NCI-H460 (cell line): Measurements from ENCODE around the gene C11orf21. TPM values are rescaled to one million over a fixed set of nuclear protein-coding genes. Genes with fewer than 3 reads are reported as not detected.
"Not testable (repeated sequence)": the region's sequence is repeated elsewhere in the genome, so short reads cannot be mapped to it uniquely, and the experiment has no call there.

Experiments used
- DNase-seq: peaks from one replicate; pipeline ENCODE4 v3.0.0-alpha.2; 2016; ENCODE audit warnings: low read depth; ENCODE audit errors: extremely low read depth
- polyA plus RNA-seq: library from polyadenylated mRNA; depleted of rRNA; stranded (reverse); fragments of >200 nt; gene quantifications from 2 replicates; pipeline ENCODE4 v1.2.3, GENCODE V29; 2014; cell fraction: nucleus; rRNA removed
- total RNA-seq: library from RNA; depleted of rRNA; stranded (reverse); fragments of >200 nt; shearing (Covaris generic); gene quantifications from 2 replicates; pipeline ENCODE4 v1.2.3, GENCODE V29; 2014; rRNA removed

Gene C11orf21
- not detected in 2 replicates for total RNA-seq
- polyA plus RNA-seq: not detected in 2 replicates

DNA sequence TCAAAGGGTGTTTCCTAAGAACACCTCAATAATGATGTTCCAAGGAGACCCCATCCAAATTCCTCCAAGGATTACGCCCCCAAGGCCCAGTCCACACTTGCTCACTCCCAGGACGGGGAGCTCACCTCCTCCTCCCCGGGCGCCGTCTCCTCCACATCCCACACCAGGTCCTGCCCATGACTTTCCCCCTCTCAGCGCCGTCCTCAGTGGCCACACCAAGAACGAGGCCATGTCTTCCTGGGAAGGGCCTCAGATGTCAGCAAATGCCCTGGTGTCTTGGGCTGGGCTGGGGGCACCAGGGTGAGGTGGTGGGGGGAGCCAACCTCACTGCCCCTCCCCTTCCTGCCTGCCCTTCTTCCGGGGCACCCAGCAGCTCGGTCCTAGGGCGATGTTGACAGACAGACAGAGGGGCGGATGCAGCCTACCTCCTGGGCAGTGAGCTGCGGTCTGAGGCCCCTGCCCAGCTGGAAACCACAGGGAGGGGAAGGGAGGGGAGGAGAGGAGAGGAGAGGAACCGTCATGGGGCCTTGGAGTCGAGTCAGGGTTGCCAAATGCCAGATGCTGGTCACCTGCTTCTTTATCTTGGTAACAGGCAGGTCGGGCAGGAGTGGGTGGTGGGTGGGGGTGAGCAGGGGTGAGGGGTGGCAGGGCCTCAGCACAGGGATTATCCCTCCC lies at the start of gene C11orf21, which contains the start of gene TSPAN32:
Gene C11orf21, minus strand, starts transcription at position 288 of the 675 bp plus-strand sequence. Its CDS starts 110 bp downstream, at position 178.
Gene TSPAN32, plus strand, starts transcription at position 383 of the 675 bp plus-strand sequence. Its CDS starts 137 bp downstream, at position 520.
- DNase-seq: no peak

DNA sequence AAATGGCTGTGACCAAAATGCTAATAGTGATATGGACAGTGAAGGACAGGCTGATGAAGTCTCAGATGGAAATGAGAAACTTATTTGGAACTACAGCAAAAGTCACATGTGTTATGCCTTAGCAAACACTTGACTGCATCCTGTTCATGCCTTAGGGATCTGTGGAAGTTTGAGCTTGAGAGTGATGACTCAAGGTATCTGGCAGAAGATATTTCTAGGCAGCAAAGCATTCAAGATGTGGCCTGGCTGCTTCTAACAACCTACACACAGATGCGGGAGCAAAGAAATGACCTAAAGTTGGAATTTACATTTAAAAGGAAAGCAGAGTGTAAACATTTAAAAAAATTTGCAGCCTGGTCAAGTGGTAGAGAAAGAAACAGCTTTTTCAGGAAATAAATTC lies 47.3 kb upstream of the C11orf21 start:
- no peak for DNase-seq

DNA sequence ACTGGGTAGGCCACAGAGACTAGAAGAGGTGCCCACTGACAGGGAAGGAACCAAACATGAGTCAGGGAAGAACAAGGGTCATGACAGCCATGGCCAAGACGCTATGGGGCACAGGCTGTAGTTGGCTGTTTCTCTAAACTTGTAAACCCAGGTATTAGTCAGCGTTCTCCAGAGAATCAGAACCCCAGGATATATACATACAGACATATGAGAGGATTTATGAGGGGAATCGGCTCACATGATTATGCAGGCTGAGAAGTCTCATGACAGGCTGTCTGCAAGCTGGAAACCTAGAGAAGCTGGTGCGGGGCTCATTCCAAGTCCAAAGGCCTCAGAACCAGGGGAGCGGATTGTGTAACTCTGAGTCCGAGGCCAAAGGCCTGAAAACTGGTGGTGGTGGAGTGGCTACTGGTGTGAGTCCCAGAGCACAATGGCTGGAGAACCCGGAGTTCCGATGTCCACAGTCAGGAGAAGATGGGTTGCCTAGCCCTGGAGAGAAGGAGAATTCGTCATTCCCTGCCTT lies 45.7 kb upstream of the C11orf21 start:
- DNase-seq: no peak

DNA sequence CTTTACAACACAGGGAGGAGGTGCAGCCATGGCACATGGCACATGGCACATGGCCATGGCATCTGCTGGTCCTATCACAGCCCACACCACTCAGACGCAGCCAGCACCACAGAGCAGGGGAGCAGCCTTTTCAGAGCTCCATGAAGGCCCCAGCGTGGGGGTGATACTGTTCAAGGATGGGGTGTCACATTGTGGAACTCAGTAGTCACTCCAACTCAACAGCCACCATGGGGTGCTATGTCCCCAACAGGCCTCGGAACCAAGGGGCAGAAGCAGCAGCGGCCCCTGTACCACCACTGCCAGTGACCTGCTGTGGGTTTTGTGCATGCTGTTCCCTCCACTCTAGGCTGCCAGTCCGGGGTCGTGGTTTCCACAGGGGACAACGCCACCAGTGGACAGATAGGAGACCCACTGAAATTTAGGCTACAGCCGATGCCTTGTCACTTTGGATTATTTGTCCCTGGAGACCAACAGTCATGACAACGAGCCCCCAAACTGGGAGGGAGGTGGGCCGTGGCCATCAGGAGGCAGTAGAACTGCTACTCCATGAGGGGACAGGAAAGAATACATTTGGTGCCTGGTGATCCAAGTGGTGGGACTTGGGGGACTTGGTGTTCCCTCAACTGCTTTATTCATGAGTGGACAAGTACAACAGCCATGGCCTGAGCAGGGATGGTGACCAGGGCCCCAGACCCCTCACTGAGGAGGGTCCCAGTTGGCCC lies 45.0 kb upstream of the C11orf21 start:
- DNase-seq: no peak

DNA sequence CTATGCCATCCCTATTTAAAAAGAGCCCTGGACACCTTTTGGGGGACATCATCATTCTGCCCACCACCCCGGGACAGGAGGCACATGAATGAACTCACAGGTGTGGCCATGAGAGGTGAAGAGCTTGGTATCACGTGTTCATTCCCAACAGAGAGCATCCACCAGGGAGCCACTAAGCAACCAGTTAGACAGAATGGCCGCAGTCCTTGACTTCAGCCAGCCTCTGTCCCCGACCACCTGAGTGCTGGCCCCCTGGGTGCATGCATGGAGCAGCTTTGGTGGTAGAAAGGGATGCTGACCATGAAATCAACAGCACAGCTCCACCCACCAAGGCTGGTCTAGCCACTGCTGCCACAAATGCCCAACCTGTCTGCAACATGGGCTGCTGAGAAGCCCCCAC lies 44.3 kb upstream of the C11orf21 start:
- no peak for DNase-seq

DNA sequence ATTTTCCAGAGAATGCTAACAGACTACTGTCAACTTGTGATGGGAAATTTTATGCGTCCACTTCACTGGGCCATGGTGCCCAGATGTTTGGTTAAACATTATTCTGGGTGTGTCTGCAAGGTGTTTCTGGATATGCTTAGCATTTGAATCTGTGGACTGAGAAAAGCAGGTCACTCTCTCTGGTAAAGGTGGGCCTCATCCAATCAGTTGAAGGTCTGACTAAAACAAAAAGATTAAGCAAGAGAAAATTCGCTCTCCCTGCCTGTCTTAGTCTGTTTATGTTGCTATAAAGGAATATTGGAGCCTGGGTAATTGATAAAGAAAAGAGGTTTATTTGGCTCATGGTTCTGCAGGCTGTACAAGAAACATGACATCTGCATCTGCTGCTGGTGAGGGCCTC lies 43.3 kb upstream of the C11orf21 start:
- no peak for DNase-seq

DNA sequence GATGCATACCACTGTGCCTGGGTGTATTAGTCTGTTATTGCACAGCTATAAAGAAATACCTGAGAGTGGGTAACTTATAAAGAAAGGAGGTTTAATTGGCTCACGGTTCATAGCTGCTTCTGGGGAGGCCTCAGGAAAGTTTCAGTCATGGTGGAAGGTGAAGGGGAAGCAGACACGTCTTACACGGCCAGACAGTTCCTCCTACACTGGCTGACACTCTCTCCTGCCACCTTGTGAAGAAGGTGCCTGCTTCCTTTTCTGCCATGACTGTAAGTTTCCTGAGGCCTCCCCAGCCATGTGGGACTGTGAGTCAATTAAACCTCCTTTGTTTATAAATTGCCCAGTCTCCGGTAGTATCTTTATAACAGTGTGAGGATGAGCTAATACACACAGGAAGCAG lies 41.8 kb upstream of the C11orf21 start:
- no peak for DNase-seq

DNA sequence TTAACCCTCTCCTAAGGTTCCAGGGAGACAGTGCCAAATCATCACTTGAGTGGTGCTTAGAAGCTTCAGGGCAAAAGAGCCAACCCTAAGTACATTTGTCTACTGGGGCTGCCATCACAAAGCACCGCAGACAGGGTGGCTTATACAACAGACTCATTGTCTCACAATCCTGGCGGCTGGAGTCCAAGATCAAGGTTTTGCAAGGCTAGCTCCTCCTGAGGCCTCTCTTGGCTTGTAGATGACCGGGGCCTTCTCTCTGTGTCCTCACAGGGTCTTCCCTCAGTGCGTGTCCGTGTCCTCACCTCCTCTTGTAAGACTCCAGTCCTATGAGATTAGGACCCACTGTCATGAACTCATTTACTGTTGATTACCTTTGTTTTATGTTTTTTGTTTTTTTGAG lies 41.3 kb upstream of the C11orf21 start:
- DNase-seq: no peak

DNA sequence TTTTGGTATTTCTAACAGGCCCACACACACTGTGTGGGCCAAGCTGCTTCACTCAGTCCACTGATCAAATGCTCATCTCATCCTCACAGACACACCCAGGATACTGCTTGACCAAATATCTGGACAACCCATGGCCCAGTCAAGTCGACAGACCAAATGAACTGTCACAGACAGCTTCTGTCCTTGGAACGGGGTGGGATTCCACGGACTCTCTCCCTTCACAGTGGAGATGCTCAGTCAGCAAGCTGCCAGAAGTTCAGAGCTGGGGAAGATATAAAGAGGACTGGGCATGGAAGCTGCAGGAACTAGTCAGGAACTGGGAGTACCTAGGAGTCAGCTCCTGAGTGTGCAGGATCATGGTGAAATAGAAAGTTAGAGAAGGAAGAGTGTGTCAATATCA lies 40.8 kb upstream of the C11orf21 start:
- DNase-seq: no peak

DNA sequence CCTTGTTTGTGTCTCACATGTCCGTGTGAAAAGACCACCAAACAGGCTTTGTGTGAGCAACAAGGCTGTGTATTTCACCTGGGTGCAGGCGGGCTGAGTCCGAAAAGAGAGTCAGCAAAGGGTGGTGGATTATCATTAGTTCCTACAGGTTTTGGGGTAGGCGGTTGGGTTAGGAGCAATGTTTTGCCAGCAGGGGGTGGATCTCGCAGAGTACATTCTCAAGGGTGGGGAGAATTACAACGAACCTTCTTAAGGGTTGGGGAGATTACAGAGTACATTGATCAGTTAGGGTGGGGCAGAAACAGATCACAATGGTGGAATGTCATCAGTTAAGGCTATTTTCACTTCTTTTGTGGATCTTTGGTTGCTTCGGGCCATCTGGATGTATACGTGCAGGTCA lies 37.0 kb upstream of the C11orf21 start:
- not testable (repeated sequence) for DNase-seq

DNA sequence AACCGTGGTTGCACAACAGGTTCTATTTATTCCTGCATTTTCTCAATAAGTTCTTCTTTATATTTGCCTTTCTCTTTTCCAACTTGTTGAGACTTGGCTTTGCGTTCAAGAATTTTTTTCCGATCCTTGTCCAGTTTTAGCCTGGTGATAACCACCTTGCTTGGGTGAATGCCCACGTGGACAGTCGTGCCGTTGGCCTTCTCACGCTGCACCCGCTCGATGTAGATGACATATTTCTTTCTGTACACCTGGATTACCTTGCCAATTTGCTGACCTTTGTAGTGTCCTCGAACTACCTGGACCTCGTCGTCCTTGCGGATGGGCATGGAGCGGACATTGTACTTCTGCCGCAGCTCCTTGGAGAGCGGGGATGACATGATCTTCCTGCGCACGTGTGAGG lies 33.6 kb upstream of the C11orf21 start:
- not testable (repeated sequence) for DNase-seq

DNA sequence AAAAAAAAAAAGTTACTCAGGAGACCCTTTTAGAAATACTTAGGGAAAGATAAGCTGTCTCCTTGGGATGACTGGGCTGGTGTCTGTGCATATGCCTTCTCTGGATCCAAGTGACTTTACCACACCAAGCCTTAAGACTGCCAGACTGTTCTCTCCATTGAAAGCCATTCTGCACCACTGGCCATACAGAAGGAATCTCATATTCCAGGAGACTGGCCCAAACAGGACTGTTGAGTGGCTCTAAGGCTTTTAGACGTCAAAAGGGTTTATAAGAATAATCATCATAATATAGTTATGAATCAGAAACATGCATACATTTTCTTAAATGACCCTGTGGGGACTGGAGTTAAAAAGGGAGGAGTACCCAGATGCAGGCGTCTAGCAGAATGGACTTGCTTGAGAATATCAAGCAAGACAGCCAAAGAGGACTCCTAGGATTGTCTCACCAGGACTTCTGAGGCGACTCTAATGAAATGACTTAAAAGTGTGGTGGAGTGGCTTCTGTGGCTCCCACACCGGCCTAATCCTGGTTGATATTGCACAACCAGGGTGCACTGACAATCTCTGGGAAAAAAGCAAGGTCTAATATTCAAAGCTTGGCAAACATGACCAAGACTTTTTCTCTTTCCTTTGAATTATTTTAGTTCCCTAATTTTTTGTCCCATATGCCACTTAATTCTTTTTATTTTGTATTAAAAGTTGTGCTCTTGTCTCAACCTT lies 31.9 kb upstream of the C11orf21 start:
- not testable (repeated sequence) for DNase-seq

DNA sequence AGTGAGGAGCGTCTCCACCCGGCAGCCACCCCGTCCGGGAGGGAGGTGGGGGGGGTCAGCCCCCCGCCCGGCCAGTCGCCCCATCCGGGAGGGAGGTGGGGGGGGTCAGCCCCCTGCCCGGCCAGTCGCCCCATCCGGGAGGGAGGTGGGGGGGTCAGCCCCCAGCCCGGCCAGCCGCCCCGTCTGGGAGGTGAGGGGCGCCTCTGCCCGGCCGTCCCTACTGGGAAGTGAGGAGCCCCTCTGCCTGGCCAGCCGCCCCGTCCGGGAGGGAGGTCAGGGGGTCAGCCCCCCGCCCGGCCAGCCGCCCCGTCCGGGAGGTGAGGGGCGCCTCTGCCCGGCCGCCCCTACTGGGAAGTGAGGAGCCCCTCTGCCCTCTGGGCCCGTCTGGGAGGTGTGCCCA lies 30.9 kb upstream of the C11orf21 start:
- not testable (repeated sequence) for DNase-seq

DNA sequence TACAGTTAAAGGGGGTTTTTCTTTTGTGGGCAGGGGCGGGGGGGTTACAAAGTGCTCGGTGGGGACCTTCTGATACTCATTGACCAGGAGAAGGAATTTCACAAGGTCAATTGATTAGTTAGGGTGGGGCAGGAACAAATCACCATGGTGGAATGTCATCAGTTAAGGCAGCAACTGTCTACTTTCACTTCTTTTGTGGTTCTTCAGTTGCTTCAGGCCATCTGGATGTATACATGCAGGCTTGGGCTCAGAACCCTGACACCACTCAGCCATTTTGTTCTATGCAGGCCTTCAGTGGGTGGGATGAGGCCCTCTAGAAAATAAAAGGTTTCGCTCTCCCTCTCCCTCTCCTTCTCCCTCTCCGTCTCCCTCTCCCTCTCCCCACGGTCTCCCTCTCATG lies 29.7 kb upstream of the C11orf21 start:
- no peak for DNase-seq

DNA sequence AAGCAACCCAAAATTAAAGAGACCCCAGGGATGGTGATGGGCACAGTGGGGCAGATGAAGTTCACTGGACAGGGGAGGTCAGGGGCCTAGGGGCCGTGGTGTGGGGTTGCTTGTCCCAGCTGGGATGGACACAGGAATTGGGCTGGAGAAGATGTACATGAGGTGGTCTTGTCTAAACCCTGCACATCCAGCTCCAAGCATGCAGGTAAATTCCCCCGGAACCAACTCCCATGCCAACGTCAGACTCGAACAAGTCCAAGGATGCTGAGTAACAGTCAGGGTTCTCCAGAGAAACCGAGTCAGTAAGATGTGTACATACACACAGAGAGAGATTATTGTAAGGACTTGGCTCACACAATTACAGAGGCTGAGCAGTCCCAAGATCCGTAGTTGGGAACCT lies 29.0 kb upstream of the C11orf21 start:
- DNase-seq: no peak

DNA sequence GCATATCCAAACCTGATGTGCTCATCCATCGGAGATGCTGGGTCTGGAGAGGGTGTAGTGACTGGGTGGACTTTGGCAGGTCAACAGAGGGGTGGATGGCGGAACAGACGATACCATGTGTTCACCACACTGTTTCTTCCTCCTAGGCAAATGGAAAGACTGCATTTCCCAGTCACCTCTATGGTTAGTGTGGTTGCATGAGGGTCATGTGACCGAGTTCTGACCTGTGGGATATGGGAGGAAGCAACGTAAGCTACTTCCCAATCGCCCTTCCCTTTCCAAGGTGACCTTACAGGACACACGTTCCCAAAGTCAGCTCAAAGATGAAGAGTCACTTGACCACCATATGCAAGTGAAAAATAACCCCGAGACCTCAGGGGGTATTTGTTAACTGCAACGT lies 27.8 kb upstream of the C11orf21 start:
- no peak for DNase-seq

DNA sequence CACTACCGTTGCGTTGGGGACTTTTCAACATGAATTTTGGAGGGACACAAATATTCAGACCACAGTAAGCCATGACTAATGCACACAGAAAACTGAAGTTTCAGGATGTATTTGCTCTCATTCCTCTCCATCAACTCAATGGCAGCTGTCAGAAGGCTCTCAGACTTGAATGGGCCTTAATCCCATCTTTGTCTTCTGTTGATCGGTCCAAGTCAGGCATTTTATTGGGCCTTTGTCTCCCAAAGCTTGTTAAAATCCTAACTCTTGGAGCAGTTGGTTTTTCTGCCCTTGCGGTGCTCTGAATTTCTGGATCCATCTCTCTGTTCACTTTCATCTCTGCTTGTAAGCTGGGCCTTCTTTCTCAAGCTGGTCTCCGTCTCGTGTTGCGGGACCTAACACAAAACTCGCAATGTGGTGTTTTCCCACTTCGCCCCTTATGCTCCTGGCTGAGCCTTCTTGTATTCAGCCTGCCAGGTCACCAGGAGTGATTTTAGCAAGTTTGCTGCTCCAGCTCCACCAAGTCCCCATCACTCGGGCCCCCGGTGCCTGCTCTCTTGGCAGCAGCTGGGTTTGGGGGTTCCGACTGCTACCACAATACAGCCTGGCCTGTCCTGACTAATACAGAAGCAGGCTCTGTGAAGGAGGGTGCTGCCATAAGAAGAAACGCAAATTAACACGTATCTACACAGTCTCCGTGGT lies 27.1 kb upstream of the C11orf21 start:
- DNase-seq: no peak

DNA sequence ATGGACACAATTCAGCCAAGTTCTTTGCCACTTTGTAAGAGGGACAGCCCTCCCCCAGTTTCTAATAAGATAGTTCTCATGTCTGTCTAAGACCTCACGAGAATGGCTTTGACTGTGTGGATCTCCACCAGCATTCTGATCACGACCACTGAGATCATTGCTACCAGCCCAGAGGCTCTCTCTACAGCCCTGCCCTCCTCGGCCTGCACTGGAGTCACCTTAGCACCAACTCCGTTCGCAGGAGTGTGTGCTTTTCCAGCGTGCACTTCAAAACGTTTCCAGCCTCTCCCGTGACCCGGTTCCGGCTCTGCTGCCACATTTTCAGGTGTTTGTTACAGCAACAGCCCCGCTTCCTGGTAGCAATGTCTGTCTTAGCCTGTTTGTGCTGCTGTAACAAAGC lies 26.3 kb upstream of the C11orf21 start:
- no peak for DNase-seq

DNA sequence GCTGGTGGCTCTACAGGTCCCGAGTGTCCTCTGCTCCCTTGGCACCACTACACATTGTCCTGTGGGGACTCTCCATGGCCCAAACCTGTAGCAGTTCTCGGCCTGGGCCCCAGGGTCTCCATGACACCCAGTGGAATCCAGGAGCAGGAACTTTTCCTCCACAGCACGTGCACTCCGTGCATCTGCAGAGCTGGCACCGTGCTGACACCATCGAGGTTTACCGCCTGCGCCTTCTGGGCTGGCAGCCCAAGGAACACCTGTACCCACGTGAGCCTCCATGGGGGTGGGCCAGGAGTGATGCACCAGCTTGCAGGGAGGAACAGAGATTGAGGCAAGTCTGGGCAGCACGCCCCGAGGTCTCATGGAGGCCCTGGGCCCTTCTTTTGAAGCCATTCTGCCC lies 25.3 kb upstream of the C11orf21 start:
- no peak for DNase-seq

DNA sequence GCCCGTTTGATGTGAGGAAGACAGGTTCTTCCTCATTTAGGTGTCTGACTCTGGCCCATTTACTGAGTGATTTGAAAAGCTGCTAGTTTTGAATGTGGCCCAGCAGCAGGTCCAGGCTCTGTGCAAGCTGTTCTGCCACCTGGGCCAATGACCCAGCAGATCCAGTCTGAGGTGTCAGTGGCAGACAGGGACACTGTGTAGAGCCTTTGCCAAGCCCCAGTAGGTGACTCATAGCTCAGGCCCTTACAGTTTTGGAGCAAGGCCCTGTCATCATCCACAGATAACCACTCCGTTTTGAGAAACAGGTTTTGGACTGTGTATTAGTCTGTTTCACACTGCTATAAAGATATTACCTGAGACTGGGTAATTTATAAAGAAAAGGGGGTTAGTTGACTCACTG lies 24.0 kb upstream of the C11orf21 start:
- no peak for DNase-seq

DNA sequence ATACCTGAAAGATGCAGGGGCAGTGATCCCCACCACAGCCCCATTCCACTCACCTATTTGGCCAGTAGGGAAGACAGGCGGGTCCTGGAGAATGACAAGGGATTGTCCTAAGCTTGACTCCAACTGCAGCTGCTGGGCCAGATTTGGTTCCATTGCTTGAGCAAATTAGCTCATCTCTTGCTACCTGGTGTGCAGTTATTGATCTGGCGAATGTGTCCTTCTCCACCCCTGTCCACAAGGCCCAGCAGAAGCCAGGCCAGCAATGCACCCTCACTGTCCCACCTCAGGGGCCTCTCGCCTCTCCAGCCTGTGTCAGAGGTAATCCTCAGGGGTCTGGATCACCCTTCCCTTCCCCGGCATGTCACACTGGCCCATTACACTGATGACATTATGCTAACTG lies 23.4 kb upstream of the C11orf21 start:
- no peak for DNase-seq
